ENCODE data around the gene FTO. TPM values are rescaled to one million over a fixed set of nuclear protein-coding genes. Genes with fewer than 3 reads are reported as not detected.

FTO gene
- total and polyA plus RNA-seq, 2 experiments from 2014 or later, result 46.8 to 77.7 TPM

GRCh38 chr16:53922067-53922806 lies 218.3 kb downstream of the FTO start:
- Histone ChIP-seq H3K9me3 (ENCODE audit: low read depth) (no peaks in the 10 kb centered on the region), H3K4me3 (no peak overlapping the region), H3K4me2 (no peak overlapping the region), H3K4me1 (ENCODE audit: insufficient read depth) (peaks cover 31% of the 10 kb centered on the region), H2AFZ (no peak overlapping the region), H3K27ac (no peak overlapping the region), H3K9me2 (replicated peaks; ENCODE audit: insufficient read depth) (no peaks in the 10 kb centered on the region), H3K79me2 (peaks cover 2% of the 10 kb centered on the region), H4K20me1 (ENCODE audit: insufficient read depth, poor library complexity, severe bottlenecking) (no peaks in the 10 kb centered on the region), H3K36me3 (replicated peaks; ENCODE audit: insufficient read depth, low read depth) (no peaks in the 10 kb centered on the region), H3K27me3 (no peaks in the 10 kb centered on the region)
- WGBS (ENCODE audit: low lambda C conversion rate, missing lambda C conversion rate), result 92% methylated on average over 6 of the region's 6 CpGs
- TF ChIP-seq EZH2phosphoT487 (IDR thresholded peaks at IDR 0.05; ENCODE audit: low read depth, severe bottlenecking, unreplicated experiment) (no peak), EZH2 (IDR thresholded peaks at IDR 0.05; ENCODE audit: borderline replicate concordance) (no peak), CTCF (IDR thresholded peaks at IDR 0.05; ENCODE audit: poor library complexity) (no peak)
- no peak for DNase-seq (ENCODE audit: low spot score)

GRCh38 chr16:53922807-53923571 lies 219.0 kb downstream of the FTO start:
- H3K4me1 ChIP-seq (ENCODE audit: insufficient read depth), result peaks cover 31% of the 10 kb centered on the region
- no peaks in the 10 kb centered on the region for H3K9me3 ChIP-seq (ENCODE audit: low read depth)
- no peak for DNase-seq (ENCODE audit: low spot score)
- TF ChIP-seq CTCF (IDR thresholded peaks at IDR 0.05; ENCODE audit: poor library complexity), result no peak
- no peak for TF ChIP-seq EZH2 (IDR thresholded peaks at IDR 0.05; ENCODE audit: borderline replicate concordance)
- TF ChIP-seq EZH2phosphoT487 (IDR thresholded peaks at IDR 0.05; ENCODE audit: low read depth, severe bottlenecking, unreplicated experiment), result no peak
- H3K79me2 ChIP-seq, result no peaks in the 10 kb centered on the region
- peak overlapping the region; percentile 27 for H3K4me2 ChIP-seq
- H3K27me3 ChIP-seq, result no peaks in the 10 kb centered on the region
- no peak overlapping the region for H3K27ac ChIP-seq
- no peaks in the 10 kb centered on the region for H4K20me1 ChIP-seq (ENCODE audit: insufficient read depth, poor library complexity, severe bottlenecking)
- H3K36me3 ChIP-seq (replicated peaks; ENCODE audit: insufficient read depth, low read depth), result no peaks in the 10 kb centered on the region
- H2AFZ ChIP-seq, result no peak overlapping the region
- WGBS (ENCODE audit: low lambda C conversion rate, missing lambda C conversion rate), result 54% methylated on average over 9 of the region's 9 CpGs
- no peaks in the 10 kb centered on the region for H3K9me2 ChIP-seq (replicated peaks; ENCODE audit: insufficient read depth)
- no peak overlapping the region for H3K4me3 ChIP-seq

DNA sequence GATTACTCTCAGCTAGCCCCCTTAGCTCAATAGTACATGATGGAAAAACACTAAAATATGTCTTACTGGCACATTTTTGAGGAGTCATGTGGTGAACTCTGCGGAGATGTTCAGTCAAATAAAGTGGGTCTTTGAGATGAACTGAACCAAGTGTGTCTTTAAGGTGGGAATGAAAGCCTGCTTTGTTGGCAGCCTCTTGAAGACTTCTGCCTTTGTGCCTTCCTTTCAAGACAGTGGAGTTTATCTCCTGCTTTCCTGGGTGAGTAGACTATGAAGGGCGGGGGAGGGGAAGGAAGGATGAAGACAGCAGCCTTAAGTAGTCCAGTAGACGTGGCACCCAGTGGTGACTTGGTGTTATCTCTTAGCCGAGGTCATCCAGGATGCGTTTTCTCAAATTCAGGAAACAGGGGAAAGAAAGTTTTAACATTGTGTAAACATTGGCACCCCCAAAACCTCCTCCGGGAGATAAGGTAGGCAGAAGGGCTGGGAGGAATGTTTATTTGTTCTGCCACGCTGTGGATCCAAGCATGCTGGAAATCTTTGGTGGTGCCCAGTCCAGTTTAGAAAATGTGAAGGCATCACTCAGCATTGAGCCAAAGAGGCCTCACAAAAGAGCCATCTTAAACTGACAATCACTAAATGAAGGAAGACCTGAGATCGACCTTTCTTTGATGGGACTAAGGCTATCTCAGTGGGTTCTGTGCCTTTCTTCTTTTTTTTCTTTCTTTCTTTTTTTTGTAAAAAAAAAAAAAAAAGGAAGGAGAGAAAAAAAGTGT lies 220.6 kb downstream of the FTO start:
- H3K9me3 ChIP-seq (ENCODE audit: low read depth), result no peaks in the 10 kb centered on the region
- no peak overlapping the region for H3K4me2 ChIP-seq
- H3K27ac ChIP-seq, result no peak overlapping the region
- H3K9me2 ChIP-seq (replicated peaks; ENCODE audit: insufficient read depth), result no peaks in the 10 kb centered on the region
- WGBS (ENCODE audit: low lambda C conversion rate, missing lambda C conversion rate), result 56% methylated on average over 8 of the region's 8 CpGs
- DNase-seq (ENCODE audit: low spot score), result peak; percentile 13
- peaks cover 31% of the 10 kb centered on the region for H3K4me1 ChIP-seq (ENCODE audit: insufficient read depth)
- no peaks in the 10 kb centered on the region for H4K20me1 ChIP-seq (ENCODE audit: insufficient read depth, poor library complexity, severe bottlenecking)
- no peaks in the 10 kb centered on the region for H3K79me2 ChIP-seq
- no peak overlapping the region for H2AFZ ChIP-seq
- H3K36me3 ChIP-seq (replicated peaks; ENCODE audit: insufficient read depth, low read depth), result no peaks in the 10 kb centered on the region
- TF ChIP-seq CTCF (IDR thresholded peaks at IDR 0.05; ENCODE audit: poor library complexity) (no peak), EZH2phosphoT487 (IDR thresholded peaks at IDR 0.05; ENCODE audit: low read depth, severe bottlenecking, unreplicated experiment) (no peak), EZH2 (IDR thresholded peaks at IDR 0.05; ENCODE audit: borderline replicate concordance) (no peak)
- no peaks in the 10 kb centered on the region for H3K27me3 ChIP-seq
- H3K4me3 ChIP-seq, result no peak overlapping the region

All from hepatocyte (in vitro differentiated cells).